Body of pancreas (tissue), 4 donors: ENCODE results near the gene MTHFD1. TPM values are rescaled to one million over a fixed set of nuclear protein-coding genes. Genes with fewer than 3 reads are reported as not detected.

Experiments used
- ATAC-seq: fragments of 150-250 bp; one replicate; pipeline ENCODE4 v1.9.1; 2016
- DNase-seq, 4 donors: peaks; one replicate each; pipeline ENCODE4 v3.0.0-alpha.2; 2019
- H3K27ac ChIP-seq, 4 donors: fragments of 200-600 bp; sonication (generic); 1 replicate in 3 of 4; 2 replicates in 1 of 4; pipeline versions ENCODE4 v1.5.1 to v1.6.1; 2016 to 2019; ENCODE audit warnings: mild to moderate bottlenecking in 1 of 4, mixed read lengths in 1 of 4, moderate library complexity in 1 of 4
- H3K27me3 ChIP-seq, 2 donors: fragments of 200-600 bp; sonication (generic); one replicate each; pipeline ENCODE4 v1.6.0; 2016; ENCODE audit warnings: mild to moderate bottlenecking in 1 of 2
- H3K36me3 ChIP-seq, 2 donors: fragments of 200-600 bp; sonication (generic); replicated peaks in 1 of 2; 2 replicates each; pipeline ENCODE4 v1.5.1; 2016; ENCODE audit warnings: low read depth in 2 of 2; ENCODE audit not compliant: insufficient read depth in 1 of 2
- H3K4me1 ChIP-seq: fragments of 200-600 bp; sonication (generic); one replicate; pipeline ENCODE4 v1.6.0; 2016
- H3K4me3 ChIP-seq, 2 donors: fragments of 200-600 bp; sonication (generic); 1 replicate in 1 of 2; 2 replicates in 1 of 2; pipeline ENCODE4 v1.5.1; 2016 to 2019
- H3K9me3 ChIP-seq, 3 donors: fragments of 200-600 bp; sonication (generic); 1 replicate in 2 of 3; 2 replicates in 1 of 3; pipeline ENCODE4 v1.5.1; 2016
- CTCF ChIP-seq, 7 experiments: fragments of 450-650 bp in 4 of 7; fragments of 200-600 bp in 3 of 7; sonication (generic) in 3 of 7; IDR thresholded peaks; one replicate each; pipeline ENCODE4 v1.5.1; 2016 to 2019; ENCODE audit warnings: antibody characterized with exemption in 7 of 7
- POLR2A ChIP-seq, 3 donors: fragments of 450-650 bp; IDR thresholded peaks; one replicate each; pipeline ENCODE4 v1.6.1; 2016; ENCODE audit warnings: antibody characterized with exemption in 3 of 3, mild to moderate bottlenecking in 2 of 3
- WGBS, 2 donors: methylation state at CpG; one replicate each; pipeline ENCODE4 v1.1.5; 2017; 5-methylcytosine and 5-hydroxymethylcytosine counted together
- intact Hi-C: fragments of 100-400 bp; cut with DNase I; formaldehyde crosslinking; loops from one replicate; pipeline ENCODE4 v1.15.1; 2023
- total RNA-seq, 2 donors: library from RNA; depleted of rRNA; stranded (reverse); fragments of >200 nt; gene quantifications; one replicate each; pipeline ENCODE4 v1.1.0, GENCODE V29; 2016

The MTHFD1 gene
- total RNA-seq, 2 donors from 2014 or later: 20.2 to 29.3 TPM

GRCh38 chr14:64502887-64503433 lies 114.8 kb downstream of the MTHFD1 start:
- H3K27ac ChIP-seq: peak overlapping the region; percentile 99 to 100 (median 100)
- TF ChIP-seq POLR2A (IDR thresholded peaks at IDR 0.05) (no peak), CTCF (IDR thresholded peaks at IDR 0.05) (no peak)
- no peaks in the 10 kb centered on the region for H3K9me3 ChIP-seq
- no peak for ATAC-seq
- H3K4me3 ChIP-seq: peak overlapping the region; percentile 36 to 59
- peak; percentile 35 to 51 (median 42) for DNase-seq
- WGBS, 2 donors: 0 to 1% methylated on average over 18 to 29 of the region's 29 CpGs
- H3K27me3 ChIP-seq: no peaks in the 10 kb centered on the region
- H3K4me1 ChIP-seq: peaks cover 53% of the 10 kb centered on the region
- no peaks in the 10 kb centered on the region for H3K36me3 ChIP-seq
- intact Hi-C loops: no loop called here

- DNase-seq (peak; percentile 86 to 92 (median 92)), ATAC-seq (peak; percentile 80)
- 0 to 1% methylated on average over 6 to 82 of the region's 87 CpGs for WGBS, 2 donors
- no peaks in the 10 kb centered on the region for H3K36me3 ChIP-seq
- no peaks in the 10 kb centered on the region for H3K9me3 ChIP-seq
- H3K27me3 ChIP-seq: no peaks in the 10 kb centered on the region
- intact Hi-C loops: no loop called here
- peak; percentile 90 to 94 (median 92) for TF ChIP-seq POLR2A (IDR thresholded peaks at IDR 0.05)
- TF ChIP-seq CTCF (IDR thresholded peaks at IDR 0.05): peak in 1 of 7 experiments; percentile 7
- peaks cover 57% of the 10 kb centered on the region for H3K4me1 ChIP-seq
- peak within 1 kb of the TSS; percentile 99 to 100 (median 100) for H3K27ac ChIP-seq
- peak within 1 kb of the TSS; percentile 36 to 59 for H3K4me3 ChIP-seq
Observed at GRCh38 chr14:64503434-64504309, 115.5 kb downstream of the MTHFD1 start, which contains the start of gene ZBTB25. Gene ZBTB25 (minus strand): TSS chr14:64503838. CDS start chr14:64490533, 13,305 bp downstream.

GRCh38 chr14:64504310-64504896 lies 116.2 kb downstream of the MTHFD1 start, which contains the start of gene ZBTB1:
Gene ZBTB1 (plus strand): TSS chr14:64504770. CDS start chr14:64521505, 16,735 bp downstream.
- WGBS, 2 donors: 0% methylated on average over 18 to 47 of the region's 63 CpGs

More at GRCh38 chr14:64504310-64504896, 116.2 kb downstream of the MTHFD1 start, which contains the start of gene ZBTB1:
- no peaks in the 10 kb centered on the region for H3K9me3 ChIP-seq
- H3K27me3 ChIP-seq: no peaks in the 10 kb centered on the region
- no peaks in the 10 kb centered on the region for H3K36me3 ChIP-seq
- TF ChIP-seq CTCF (IDR thresholded peaks at IDR 0.05) (no peak), POLR2A (IDR thresholded peaks at IDR 0.05) (peak; percentile 88 to 89 (median 89))
- DNase-seq (peak; percentile 80 to 87 (median 82)), ATAC-seq (peak; percentile 63)
- peaks cover 57% of the 10 kb centered on the region for H3K4me1 ChIP-seq
- intact Hi-C loops: no loop called here
- peak within 1 kb of the TSS; percentile 36 to 59 for H3K4me3 ChIP-seq
- H3K27ac ChIP-seq: peak within 1 kb of the TSS; percentile 99 to 100 (median 100)
